Kidney epithelial cell (primary cell): ENCODE measurements around the gene OLFML1. TPM values are rescaled to one million over a fixed set of nuclear protein-coding genes. Genes with fewer than 3 reads are reported as not detected.

Experiments
- DNase-seq: peaks from one replicate; pipeline ENCODE4 v3.0.0-alpha.2; 2010; ENCODE audit warnings: low read depth
- H3K27me3 ChIP-seq: 2 replicates; pipeline ENCODE4 v1.6.0; 2011; ENCODE audit warnings: low read length; ENCODE audit not compliant: control insufficient read depth, insufficient read depth
- H3K36me3 ChIP-seq: 2 replicates; pipeline ENCODE4 v1.5.1; 2011; ENCODE audit warnings: low read length; ENCODE audit not compliant: control insufficient read depth, insufficient read depth
- H3K4me3 ChIP-seq: 2 replicates; pipeline ENCODE4 v1.5.1; 2011; ENCODE audit warnings: low read depth, mild to moderate bottlenecking, control low read depth, low read length
- total RNA-seq: library from RNA; depleted of rRNA; stranded (reverse); fragments of >200 nt; gene quantifications from 2 replicates; pipeline ENCODE4 v1.2.3, GENCODE V29; 2015
- TF ChIP-seq, protein P1 (sequence below): IDR thresholded peaks from 2 replicates; pipeline ENCODE4 v1.5.1; 2011; ENCODE audit warnings: mild to moderate bottlenecking, moderate library complexity, low read length, control low read depth, inconsistent platforms; ENCODE audit not compliant: insufficient read depth, poor library complexity, severe bottlenecking

OLFML1 gene
- 0.07 TPM in 1 of 2 replicates, not detected in the other for total RNA-seq

DNA sequence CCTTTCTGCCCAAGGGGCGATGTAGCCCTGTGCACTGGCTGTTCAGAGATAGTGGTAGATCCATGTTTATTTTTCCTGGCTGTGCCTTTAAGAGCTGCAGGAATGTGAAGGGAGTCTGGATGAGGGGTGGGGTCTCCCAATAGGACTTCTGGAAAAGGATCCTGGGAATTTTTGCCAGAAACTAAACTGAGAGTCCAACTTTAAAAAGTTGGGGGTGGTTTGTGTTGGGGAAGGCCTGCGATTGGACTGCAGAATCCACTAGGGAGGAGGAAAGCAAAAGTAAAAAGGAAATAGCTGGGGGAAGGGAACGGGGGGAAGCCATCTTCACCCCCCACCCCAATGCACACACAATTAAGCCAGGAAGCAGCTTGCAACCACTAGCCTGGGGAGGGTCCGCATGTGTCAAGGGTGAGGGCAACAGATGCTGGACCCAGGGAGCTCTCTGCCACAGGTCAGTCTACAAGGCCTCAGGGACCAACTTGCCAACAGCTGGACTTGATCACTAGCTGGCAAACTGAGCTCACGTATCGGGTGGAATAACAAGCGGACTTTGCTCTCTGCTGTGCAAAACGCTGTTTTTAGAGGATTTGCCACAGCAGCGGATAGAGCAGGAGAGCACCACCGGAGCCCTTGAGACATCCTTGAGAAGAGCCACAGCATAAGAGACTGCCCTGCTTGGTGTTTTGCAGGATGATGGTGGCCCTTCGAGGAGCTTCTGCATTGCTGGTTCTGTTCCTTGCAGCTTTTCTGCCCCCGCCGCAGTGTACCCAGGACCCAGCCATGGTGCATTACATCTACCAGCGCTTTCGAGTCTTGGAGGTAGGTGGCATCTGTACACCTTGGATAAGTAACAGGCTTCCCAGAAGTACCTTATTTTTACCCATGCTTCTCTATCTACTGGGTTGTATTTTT lies at the start of gene OLFML1:
Gene OLFML1 (plus strand): TSS at position 321 of the 912 bp plus-strand sequence. CDS start 370 bp downstream, at position 691.
- no peaks in the 10 kb centered on the region for H3K36me3 ChIP-seq
- no peak for DNase-seq
- TF ChIP-seq, protein P1, sequence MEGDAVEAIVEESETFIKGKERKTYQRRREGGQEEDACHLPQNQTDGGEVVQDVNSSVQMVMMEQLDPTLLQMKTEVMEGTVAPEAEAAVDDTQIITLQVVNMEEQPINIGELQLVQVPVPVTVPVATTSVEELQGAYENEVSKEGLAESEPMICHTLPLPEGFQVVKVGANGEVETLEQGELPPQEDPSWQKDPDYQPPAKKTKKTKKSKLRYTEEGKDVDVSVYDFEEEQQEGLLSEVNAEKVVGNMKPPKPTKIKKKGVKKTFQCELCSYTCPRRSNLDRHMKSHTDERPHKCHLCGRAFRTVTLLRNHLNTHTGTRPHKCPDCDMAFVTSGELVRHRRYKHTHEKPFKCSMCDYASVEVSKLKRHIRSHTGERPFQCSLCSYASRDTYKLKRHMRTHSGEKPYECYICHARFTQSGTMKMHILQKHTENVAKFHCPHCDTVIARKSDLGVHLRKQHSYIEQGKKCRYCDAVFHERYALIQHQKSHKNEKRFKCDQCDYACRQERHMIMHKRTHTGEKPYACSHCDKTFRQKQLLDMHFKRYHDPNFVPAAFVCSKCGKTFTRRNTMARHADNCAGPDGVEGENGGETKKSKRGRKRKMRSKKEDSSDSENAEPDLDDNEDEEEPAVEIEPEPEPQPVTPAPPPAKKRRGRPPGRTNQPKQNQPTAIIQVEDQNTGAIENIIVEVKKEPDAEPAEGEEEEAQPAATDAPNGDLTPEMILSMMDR = no peak
- no peaks in the 10 kb centered on the region for H3K27me3 ChIP-seq
- H3K4me3 ChIP-seq = no peak within 1 kb of the TSS

DNA sequence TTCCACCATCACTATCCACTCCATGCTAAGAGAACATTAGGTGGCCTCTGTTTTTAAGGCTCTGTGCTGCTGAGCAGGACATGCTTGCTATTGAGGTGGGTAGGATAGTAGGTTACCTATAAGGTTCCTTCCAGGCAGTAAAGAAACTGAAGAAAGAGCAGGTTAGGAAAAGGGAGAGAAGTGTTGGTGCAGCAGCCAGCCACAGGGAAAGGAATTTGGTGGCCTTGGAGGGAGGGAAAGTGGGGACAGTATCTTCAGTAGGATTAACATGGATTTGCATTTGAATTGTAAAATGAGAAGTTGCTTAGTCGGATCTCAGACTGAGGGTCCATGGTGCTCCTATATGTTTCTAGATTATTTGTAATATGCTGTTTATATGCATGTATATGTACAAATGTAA lies 49.2 kb upstream of the OLFML1 start:
- H3K36me3 ChIP-seq = no peaks in the 10 kb centered on the region
- no peaks in the 10 kb centered on the region for H3K27me3 ChIP-seq
- DNase-seq = no peak
- H3K4me3 ChIP-seq = no peak overlapping the region
- TF ChIP-seq, protein P1 = no peak

DNA sequence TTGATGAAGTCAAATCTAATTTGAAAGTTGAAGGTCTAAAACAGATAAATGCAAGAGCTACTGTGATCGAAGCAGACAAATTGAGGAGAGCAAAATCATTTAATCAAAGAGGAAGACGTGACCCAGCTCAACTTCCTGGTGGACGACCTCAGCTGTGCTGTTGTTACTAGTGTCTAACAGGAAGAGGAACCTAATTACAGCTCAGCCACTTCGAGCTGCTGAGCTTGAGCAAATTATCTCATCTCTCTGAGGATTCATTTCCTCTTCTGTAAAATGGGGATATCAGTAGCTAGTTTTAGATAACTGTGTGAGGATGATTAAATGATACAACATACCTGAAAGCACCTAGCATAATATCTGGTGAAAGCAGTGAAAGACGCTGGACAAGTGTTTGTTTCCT lies 48.6 kb upstream of the OLFML1 start:
- TF ChIP-seq, protein P1 = no peak
- DNase-seq = no peak
- no peak overlapping the region for H3K4me3 ChIP-seq
- no peaks in the 10 kb centered on the region for H3K36me3 ChIP-seq
- H3K27me3 ChIP-seq = no peaks in the 10 kb centered on the region

DNA sequence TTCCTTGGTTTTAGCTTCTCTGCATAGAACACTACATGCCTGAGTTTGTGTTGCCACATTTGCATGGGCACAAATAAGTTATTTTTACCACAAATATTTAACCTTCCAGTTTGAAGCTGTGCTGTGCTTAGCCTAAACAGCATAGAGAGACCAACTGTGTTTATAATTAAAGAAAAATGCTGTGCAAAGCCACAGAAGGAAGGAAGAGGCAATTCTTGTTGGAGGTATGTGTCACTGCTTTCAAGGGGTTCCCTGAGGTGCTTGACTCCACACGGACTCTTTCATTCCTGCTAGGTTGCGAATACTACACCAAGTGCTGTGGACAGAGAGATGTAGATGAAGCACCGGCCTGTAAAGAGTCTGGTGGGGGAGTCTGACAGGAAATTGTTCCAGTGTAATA lies 47.6 kb upstream of the OLFML1 start:
- Histone ChIP-seq H3K27me3 (no peaks in the 10 kb centered on the region), H3K4me3 (no peak overlapping the region), H3K36me3 (no peaks in the 10 kb centered on the region)
- no peak for DNase-seq
- TF ChIP-seq, protein P1 = no peak

DNA sequence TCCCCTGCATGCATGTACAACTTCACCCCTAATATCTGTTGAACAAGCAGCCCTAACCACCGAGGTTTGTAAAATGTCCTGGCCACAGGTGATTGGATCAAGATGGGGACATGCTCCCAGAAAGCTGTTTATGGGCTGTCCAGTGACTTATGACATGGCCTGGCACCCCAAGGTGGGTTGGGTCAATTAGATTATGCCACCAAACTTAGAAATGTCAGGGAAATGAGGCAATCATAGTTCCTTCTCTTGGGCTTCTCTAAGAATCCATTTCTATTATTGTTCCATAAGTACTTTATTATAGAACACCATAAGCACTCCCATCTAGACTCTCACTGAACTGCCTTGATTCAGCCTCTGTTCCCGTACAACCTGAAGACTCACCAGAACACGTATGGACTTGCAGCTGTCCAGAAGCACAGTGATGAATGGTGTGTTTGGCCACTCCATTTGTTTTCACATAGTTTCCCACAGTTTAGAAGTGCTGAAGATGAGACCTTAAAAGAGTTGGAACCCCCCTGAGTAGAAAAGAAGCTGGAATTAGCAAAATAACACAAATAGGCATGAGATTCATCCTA lies 45.5 kb upstream of the OLFML1 start:
- H3K4me3 ChIP-seq = no peak overlapping the region
- no peak for DNase-seq
- no peaks in the 10 kb centered on the region for H3K36me3 ChIP-seq
- TF ChIP-seq, protein P1 = no peak
- no peaks in the 10 kb centered on the region for H3K27me3 ChIP-seq
